Activated CD8-positive, alpha-beta memory T cell treated with anti-CD3 and anti-CD28 coated beads, Interleukin-2, amount 50 U/mL, for 4 hours (primary cell): ENCODE data around the gene SFMBT2.

Experiments
- DNase-seq: peaks from one replicate; pipeline ENCODE4 v3.0.0-alpha.2; 2020

SFMBT2 gene

DNA sequence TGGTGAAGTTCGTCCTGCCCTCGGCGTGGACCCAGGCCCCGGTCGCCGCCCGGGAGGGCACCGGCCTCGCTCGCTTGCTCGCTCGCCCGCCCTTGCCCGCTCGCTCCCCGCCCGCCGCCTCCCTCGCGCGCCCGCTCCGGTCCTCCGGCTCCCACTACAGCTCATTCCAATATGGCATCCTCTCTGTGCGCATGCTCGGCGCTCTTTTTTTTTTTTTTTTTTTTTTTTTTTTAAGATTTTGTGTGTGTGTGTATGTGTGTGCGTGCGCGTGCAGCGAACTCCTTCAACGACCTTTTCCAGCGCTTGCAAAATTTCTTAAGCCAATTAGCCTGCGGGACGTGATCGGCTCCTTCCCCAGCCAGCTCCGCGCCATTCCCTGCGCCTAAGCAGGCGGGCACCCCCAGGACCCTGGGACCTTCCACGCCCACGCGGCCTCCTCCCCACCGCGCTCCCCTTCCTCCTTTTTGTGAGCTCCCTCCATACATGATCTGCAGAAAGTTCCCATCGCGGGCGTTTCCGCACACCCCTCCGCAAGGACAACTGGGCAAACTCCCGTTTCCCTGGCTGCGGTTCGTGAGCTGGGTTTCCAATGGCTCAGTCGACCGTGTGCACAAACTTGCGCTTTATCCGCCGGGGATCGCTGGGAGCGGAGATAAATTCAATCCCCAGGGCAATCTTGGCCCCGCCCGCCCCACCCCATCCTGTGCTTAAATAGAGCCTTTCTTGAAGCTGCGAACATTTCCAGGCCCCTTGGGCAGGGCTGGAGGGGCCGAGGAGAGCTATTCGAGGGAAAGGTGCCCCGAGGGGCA is at the start of gene SFMBT2:
TSS of gene SFMBT2 (minus strand) at position 173 of the 809 bp plus-strand sequence. CDS start 29,136 bp downstream, outside the sequence.
- DNase-seq = peak; percentile 63

DNA sequence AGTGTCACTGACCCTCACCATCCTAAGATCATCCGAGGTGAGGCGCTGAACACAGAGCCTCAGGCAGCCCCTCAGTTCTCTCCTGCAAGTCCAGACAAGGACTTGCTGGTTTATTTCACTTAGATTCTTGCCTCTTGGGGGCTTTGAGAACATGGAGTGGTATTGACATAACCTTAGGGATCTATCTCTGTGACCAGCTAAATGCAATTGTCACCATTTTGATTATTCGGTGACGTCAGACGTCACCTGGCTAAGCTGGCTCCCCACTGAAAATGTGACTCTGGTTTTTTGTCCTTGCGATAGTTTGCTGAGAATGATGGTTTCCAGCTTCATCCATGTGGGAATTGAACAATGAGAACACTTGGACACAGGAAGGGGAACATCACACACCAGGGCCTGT is 49.2 kb upstream of the SFMBT2 start:
- no peak for DNase-seq

DNA sequence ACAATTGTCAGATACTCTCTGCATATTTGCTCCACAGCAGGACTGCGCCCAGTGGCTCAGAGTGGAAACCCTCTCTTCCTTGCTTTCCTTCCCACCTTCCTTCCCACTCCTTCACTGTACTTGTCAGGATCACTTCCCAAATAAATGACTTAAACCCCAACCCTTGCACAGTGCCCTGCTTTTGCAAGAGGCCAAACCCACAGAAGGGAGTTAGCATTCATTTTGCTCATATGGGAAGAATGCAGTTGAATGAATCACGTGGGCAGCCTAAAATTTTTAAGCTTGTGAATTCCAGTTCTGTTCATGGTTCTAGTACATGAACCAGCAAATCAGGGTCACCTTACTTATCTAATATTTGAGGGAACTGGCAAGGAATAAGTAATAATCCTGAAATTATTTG is 47.7 kb upstream of the SFMBT2 start:
- DNase-seq = no peak

DNA sequence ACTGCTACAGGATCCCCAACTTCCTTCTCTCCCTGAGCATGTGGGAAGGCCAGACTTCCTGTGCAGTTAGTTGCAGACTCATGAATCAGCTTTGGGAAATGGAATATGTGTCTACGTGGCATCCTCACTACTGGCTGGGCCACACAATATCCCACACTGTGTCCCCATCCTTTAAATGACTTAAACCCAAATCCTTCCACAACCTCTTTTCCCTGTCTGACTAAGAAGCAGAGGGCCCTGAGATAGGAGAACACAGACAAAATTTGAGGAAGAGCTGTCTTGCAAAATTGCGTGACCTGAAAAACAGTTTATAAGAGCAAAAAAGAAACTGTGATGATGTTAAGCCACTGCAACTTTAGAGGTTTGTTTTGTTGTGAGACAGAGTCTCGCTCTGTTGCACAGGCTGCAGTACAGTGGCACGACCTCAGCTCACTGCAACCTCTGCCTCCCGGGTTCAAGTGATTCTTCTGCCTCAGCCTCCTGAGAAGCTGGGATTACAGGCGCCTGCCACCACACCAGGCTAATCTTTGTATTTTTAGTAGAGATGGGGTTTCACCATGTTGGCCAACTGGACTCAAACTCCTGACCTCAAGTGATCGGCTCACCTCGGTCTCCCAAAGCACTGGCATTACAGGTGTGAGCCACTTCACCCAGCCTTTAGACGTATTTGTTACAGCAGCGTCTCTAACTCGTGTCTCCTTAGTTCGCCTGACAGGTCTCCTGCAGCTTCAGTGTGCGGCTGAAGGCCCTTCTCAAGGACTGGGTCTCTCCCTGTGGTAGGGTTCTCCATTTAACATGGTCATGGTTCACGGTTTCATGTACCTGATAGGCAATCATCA is 46.9 kb upstream of the SFMBT2 start:
- DNase-seq = no peak

DNA sequence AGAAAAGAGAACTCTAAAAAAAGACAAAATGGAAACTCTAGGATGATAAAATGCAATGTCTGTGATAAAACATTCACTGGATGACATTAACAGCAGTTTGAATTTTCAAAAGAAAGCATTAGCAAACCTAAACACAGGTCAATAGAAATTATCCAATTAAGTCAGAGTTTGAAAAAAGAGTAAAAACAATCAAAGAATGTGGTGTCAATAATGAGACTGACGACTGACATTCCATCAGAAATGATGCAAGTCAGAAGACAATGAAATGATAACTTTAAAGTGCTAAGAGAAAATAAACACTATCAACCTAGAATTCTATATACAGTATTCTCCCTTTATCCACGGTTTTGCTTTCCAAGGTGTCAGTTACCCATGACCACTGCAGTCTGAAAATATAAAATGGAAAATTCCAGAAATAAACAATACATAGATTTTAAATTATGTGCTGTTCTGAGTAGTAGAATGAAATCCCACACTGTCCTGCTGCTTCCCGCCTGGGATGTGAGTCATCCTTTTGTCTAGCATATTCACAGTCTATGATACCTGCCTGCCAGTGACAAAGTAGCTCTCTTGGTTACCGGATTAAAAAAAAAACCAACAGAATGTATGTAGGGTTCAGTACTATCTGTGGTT is 38.3 kb upstream of the SFMBT2 start:
- no peak for DNase-seq

DNA sequence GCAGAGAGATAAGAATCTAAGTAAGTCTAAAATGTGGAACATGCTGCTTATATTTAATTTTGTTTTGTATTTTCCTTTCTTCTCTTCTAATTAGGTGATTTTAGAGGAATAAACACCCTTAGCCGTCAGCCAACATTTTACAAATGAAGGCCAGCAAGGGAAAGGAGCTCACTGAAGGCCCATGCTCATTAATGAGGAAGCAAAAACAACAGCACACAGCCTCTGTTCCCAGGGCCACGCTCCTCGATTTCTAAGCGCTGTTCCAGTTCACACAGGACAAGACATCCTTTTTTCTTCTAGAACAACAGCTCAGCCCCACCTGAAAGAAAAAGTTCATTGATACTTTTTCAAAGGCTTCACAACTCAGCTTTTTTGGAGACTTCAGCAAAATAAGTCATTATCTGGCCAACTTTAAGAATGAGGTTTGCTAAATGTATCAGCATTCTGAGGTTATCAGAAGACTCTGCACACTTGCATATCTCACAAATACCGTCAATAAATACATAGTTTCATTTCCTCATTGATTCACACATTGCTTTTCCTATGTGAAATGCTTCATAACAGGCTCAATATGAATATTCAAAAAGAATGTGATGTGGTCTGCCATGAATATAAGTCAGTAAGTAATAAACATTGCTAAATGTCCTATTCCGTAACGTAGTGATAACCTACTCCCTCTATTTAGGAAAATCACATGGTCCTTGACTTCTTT is 34.8 kb upstream of the SFMBT2 start:
- DNase-seq = no peak

DNA sequence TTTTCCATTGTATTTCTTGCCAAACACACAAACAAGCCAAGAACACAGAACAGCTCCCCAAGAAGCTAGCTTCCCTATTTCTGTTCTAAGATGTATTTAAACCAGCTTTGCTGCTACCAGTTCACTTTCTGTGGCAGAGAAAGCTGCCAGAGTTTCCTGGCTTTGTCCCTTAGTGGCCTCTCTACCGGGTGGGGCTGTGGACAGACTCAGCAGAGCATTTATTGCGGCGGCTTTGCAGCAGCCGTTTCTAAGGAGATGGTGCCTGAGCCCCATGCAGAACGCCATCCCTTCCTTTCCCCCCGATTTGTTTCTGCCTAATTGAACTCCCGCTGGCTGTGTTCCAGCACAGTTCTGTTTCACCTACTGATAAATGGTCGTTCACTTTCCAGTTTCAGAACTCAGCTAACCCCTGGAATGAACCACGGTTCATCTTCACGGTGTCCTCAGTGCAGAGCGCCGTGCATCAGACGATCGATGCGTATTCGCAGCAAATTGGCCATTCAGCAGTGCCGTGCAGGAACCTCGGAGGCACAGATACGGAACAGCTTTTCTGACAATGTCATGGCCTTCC is 33.8 kb upstream of the SFMBT2 start:
- DNase-seq = no peak

DNA sequence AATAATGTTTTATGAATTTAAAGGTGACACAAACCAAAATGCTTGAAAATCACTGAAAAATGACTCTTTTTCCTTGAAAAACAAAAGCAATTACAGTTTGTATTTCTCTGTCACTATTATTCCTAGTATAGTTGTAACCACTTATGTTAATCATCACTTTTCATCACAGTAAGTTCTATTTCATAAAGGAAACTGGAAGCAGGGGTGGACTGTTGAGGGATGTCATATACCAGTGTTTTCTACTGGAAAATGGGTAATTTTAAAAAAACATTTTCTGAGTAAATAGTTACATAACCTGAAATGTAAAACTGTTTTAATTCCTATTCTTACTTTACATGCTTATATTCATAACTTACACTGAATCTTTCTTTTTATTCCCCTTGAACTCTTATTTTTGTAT is 32.2 kb upstream of the SFMBT2 start:
- DNase-seq = no peak

DNA sequence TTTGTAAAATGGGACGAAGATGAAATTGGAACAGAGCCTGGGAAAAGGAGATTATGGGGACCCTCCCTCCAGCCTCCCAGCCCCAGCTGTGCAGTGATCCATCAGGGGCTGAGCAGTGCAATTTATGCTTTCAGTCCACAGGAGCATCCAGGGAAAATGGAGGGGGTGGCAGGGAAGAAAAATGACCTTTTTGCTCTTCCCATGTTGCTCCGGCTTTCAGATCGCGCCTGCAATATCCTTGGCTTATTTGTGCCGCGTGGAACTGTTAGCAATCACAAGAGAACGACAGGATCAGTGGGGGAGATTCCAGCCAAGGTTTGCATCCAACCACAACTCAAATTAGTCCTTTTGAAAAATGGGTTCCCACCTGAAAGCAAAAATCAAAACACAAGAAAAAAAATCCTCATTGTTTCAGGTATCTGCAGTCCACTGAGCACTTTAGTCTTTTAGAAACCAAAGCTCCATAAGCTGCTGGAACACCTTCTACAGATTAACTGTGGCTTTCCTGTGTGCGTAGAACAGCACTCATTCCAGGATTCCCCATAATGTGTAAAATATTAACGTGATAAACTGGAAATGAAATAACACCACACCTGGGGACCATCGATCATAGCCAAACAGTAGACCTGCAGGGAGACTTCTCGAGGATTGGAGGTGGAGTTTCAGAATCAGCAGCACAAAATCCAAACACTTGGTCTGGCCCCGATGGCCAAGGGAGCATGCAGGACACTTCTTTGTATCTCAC is 30.7 kb upstream of the SFMBT2 start:
- no peak for DNase-seq

DNA sequence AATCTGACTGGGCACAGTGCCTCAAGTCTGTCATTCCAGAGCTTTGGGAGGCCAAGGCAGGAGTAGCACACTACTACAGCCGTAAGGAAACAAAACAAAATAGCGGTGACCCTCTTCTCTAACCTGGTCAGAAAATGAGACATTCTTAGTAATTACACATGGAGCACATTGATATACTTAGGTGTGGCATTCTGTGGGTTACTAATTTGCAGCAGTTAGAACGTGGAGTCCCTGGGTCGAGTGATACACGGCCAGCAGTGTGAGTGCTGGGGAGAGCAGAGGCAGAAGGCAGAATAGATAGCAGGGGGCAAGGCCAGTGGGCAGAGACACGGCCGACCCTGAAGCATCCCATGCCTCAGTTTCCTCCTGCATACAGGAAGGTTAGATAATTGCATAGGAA is 28.9 kb upstream of the SFMBT2 start:
- DNase-seq = no peak

DNA sequence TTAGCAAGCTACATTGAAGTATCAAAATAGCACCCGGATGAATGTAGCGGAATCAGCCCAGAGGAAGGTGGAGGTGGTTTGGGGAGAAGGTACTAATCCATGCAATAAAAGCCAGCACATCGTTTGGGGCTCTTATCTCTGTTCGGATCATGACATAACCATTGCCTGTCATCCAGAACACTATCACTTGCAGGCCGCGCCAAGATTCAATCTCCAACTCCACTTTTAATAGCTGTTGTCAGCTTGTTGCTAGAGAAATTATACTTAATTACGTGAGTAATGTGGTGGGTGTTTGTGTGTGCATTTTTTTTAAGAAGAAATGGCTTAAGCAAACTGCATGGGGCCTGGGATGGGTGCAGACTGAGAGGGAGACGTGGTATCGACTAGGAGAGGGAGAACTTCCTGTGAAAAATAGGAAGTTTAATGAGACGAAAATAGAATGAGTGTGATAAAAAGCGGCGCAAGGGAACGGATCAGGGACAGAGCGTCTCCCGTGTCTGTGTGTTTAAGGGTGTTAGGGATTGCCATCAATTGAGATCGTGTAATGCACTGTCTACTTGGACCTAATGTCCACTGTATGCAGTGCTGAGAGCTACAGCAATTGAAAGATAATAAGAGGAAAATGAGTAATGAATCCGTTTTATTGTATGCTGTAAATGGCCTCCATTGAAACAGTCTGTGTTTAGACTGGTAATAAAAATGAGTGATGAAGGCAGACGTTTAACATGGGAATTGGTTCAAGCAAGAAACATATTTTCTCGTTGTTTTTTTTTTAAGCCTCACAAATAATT is 27.6 kb upstream of the SFMBT2 start:
- DNase-seq = no peak

DNA sequence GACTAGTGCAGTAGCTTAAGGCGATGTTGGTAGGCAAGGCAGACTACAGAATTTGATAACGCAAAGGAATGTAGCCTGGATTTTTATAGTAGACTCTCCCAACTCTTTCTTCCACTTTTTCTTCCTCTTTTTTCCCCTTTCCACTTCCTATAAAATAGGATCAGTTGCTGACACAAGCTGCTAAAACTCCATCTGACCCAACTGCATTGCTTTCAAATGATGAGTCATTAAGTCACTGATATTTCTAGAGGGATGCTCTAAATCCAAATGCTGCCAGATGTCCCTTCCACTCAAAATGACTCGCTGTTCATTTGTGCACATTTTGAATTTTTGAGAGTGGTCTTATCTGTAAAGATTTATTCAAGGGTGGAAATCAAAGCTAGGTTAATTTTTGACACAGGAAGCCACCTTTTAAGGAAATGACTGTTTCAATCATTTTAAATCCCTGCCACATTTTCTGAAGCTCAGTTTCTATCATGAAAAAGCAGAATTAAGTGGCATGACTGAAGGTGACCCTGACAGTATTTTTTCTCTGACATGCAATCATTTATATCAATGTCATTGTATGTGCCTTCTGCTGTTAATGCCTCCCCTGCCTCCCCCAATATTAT is 25.8 kb upstream of the SFMBT2 start:
- no peak for DNase-seq

DNA sequence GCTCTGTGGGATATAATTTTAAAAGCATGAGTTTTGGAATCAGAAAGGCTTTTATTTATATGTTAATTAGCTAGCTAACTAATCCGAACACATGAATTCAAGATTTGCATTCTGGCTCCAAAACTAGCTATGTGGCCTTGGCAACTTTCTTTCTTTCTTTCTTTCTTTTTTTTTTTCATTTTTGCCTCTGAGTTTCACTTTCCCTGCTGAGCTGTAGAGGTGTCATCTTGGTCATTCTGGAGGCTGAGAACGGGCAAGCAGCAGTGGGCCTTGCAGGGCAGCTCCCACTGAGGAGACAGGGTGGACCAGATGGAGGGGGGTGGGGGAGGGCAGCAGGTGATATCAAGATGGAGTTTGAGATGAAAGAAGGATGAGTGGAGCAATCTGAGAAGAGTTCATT is 24.8 kb upstream of the SFMBT2 start:
- DNase-seq = no peak

DNA sequence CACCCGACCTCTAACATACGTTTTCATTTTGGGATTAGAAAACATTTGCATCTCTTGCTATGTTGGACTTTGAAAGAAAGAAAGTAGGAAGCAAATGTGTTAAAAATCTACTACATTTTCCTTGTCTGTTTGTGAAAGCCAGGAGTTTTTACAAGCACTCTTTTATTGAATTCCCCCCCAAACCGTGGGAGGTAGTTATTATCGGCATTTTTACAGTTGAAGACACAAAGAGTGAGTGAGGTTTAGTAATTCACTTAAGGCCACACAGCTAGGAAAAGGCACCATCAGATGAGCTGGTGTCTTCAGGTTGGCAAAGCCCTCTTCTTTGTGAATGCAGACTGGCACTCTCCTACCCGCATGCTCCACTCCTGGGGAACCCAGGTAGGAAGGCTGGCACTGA is 23.5 kb upstream of the SFMBT2 start:
- DNase-seq = no peak

DNA sequence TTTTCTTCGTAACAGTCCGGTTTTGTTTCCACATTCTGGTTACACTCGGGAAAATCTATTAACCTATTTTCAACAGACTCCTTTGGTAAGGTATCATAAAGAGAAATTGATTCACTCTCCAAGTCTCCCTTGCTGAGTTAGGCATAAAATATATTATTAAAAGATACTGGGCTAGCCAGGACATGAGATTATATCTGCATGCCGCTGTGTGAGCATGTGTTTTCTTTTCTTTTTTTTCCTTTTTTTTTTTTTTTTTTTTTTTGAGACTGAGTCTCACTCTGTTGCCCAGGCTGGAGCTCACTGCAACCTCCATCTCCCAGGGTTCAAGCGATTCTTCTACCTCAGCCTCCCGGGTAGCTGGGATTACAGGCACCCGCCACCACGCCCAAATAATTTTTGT is 23.0 kb upstream of the SFMBT2 start:
- no peak for DNase-seq

DNA sequence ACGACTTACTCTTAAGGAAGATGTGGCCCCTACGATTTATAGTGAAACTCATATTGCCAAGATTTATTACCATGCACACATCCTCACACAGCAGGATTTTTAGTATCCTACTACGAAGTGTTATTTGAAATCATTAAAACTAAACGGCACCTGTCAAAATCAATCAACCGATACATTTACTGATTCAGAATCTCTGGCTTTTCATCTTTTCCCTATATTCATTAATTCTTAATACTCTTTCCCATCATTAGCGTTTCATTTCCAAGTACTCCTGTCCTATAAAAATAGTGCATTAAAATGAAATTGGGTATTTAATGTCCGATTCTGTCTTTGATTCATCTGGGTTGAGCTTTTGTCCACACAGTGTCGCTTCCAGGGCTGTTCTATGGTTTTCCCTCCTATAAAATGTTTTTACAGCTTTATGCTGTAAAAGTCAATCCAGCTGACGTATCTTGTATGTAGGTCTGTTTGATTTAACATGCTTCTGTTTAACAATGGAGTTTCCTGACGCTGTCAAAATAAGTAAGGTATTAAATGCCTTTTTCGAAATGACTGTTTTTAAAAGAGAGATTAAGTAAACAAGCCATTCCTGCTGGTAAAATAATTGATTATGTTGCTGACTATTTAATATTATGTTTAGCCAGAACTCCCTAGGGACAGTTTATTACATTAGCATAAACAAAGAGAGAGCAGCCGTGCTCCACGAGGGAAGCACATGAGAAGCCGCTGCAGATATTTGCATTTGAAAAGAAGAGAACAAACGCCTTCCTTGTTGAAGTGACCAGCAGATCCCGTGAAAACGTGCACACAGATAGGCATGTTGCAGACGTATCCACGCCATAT is 22.3 kb upstream of the SFMBT2 start:
- DNase-seq = no peak

DNA sequence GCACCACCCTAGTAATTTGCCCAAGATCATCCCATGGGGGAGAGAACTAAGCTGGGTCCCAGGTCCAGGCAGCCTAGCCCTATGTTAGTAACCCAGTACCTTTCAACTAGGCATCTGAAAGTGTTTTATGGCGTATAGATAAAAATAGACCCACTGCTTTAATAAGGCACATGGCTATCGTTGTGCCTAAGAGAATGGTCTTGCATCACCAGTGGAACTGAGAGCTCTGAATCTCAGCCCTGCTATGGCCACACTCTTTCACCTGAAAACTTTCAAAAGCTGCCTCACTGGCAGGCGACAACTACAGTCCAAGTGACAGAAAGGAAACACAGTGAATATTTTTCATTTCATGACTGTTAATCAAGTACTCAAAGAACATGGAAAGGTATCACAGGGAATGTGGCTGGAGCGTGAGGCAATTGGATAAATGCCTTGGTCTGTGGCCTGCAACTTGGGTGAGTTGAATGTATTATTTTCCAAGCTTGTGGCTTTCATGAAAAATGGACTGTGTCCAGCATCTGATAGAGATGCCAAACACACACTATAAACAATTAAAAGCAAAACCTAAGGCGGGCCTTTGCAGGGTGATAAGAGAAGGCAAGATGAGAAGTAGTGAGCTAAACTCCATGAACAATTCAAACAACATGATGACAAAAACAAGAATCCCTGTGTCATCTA is 18.0 kb upstream of the SFMBT2 start:
- DNase-seq = no peak

DNA sequence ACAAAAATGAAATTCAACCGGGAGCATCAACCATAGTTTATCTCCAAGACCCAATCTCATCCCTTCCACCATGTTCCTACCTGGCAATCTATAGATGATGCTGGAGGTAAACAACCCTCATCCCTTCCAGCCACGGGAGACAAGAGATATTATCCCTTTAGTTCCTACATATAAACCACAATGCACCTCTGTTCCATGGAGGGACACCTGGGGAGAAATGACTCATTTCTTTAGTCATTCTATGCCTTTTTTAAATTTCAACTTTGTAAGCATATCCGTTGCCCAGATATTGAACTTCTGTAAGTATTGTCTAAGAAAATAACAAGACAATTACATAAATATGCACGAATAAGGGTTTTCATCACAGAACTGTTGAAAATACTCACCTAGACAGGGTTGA is 15.5 kb upstream of the SFMBT2 start:
- DNase-seq = no peak

DNA sequence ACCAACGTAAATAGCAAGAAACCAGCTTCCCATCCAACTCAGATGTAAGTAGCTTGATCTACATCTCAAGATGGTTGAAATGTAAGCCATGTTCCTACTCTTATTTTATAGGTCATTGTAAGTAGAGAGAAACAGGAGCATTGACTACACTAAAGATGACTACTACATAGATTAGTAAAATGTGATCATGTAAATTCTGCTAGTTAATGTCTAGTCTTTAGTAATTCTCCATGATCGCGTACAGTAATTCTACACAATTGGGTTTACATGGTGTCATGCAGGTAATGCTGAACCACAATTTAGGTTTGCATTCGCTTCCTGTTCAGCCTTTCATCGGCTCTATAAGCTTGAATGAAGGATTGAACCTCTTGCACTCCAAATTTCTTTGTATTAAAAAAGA is 14.9 kb upstream of the SFMBT2 start:
- DNase-seq = no peak
